Gastroesophageal sphincter (tissue), 3 donors: ENCODE measurements around the gene PSMA7.

ENCODE experiments used
- CTCF ChIP-seq, 4 experiments: fragments of 200-600 bp in 2 of 4; fragments of 450-650 bp in 2 of 4; sonication (generic) in 1 of 4; IDR thresholded peaks; one replicate each; pipeline ENCODE4 v1.5.1; 2017 to 2019; ENCODE audit warnings: antibody characterized with exemption in 4 of 4, mild to moderate bottlenecking in 2 of 4, moderate library complexity in 2 of 4
- EP300 ChIP-seq: sonication (generic); formaldehyde crosslinking; IDR thresholded peaks from one replicate; pipeline ENCODE4 v1.6.1; 2017; ENCODE audit warnings: antibody characterized with exemption, mild to moderate bottlenecking
- POLR2A ChIP-seq, 2 donors: fragments of 450-650 bp; IDR thresholded peaks; one replicate each; pipeline ENCODE4 v1.6.1; 2017; ENCODE audit warnings: antibody characterized with exemption in 2 of 2, mild to moderate bottlenecking in 2 of 2, moderate library complexity in 1 of 2
- POLR2AphosphoS5 ChIP-seq: sonication (generic); formaldehyde crosslinking; IDR thresholded peaks from one replicate; pipeline ENCODE4 v1.6.1; 2017; ENCODE audit warnings: antibody characterized with exemption

- TF ChIP-seq EP300 (no peak), CTCF (IDR thresholded peaks at IDR 0.05) (no peak), POLR2A (IDR thresholded peaks at IDR 0.05) (no peak), POLR2AphosphoS5 (no peak)
These were observed 3.0 kb upstream of the PSMA7 start for GRCh38 chr20:62146019-62146755.
